Gastroesophageal sphincter (tissue), 3 donors: ENCODE data around the gene IFFO2.

ENCODE experiments used
- POLR2A ChIP-seq, 2 donors: fragments of 450-650 bp; IDR thresholded peaks; one replicate each; pipeline ENCODE4 v1.6.1; 2017; ENCODE audit warnings: antibody characterized with exemption in 2 of 2, mild to moderate bottlenecking in 2 of 2, moderate library complexity in 1 of 2
- TF ChIP-seq, protein P1 (sequence below), 4 experiments: fragments of 200-600 bp in 2 of 4; fragments of 450-650 bp in 2 of 4; sonication (generic) in 1 of 4; IDR thresholded peaks; one replicate each; pipeline ENCODE4 v1.5.1; 2017 to 2019; ENCODE audit warnings: antibody characterized with exemption in 4 of 4, mild to moderate bottlenecking in 2 of 4, moderate library complexity in 2 of 4

DNA sequence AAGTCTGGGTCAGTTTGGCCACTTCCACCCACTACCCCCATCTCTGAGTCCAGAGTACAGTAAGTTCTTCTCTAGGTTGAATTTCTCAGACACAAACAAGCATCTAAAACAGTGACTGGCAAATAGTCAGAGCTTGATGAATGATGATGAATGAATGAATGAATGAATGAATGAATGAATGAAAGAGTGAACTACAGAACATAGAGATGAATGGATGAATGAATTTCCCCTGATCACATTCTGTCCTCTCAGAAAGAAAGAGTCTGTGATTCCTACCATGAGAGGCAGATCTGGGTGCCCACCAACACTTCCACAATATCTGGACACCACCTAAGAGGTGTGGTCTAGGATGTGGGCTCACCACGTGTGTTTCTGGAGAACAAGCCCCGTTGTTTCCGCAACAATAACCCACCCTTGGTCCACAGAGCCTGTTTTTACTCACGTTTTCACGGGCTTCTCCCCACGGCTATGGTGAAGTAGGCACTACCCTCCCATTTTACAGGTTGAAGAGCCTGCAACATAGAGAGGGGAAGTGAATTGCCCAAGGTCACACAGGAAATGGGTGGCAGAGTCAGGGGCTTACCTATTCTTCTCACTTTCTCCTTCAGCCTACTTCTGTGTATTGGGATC is 40.2 kb upstream of the IFFO2 start:
- TF ChIP-seq, protein P1, sequence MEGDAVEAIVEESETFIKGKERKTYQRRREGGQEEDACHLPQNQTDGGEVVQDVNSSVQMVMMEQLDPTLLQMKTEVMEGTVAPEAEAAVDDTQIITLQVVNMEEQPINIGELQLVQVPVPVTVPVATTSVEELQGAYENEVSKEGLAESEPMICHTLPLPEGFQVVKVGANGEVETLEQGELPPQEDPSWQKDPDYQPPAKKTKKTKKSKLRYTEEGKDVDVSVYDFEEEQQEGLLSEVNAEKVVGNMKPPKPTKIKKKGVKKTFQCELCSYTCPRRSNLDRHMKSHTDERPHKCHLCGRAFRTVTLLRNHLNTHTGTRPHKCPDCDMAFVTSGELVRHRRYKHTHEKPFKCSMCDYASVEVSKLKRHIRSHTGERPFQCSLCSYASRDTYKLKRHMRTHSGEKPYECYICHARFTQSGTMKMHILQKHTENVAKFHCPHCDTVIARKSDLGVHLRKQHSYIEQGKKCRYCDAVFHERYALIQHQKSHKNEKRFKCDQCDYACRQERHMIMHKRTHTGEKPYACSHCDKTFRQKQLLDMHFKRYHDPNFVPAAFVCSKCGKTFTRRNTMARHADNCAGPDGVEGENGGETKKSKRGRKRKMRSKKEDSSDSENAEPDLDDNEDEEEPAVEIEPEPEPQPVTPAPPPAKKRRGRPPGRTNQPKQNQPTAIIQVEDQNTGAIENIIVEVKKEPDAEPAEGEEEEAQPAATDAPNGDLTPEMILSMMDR (IDR thresholded peaks at IDR 0.05) = no peak
- no peak for TF ChIP-seq POLR2A (IDR thresholded peaks at IDR 0.05)
